HG02798 (cell line): ENCODE data around the gene SLC25A23.
"Not testable (repeated sequence)": the region's sequence is repeated elsewhere in the genome, so short reads cannot be mapped to it uniquely, and the experiment has no call there.

Source experiments
- ATAC-seq: cut with Tn5 transposase; IDR thresholded peaks from one replicate; pipeline ENCODE4 v1.9.1; 2021; ENCODE audit warnings: mild to moderate bottlenecking; ENCODE audit not compliant: unreplicated experiment, poor library complexity

The SLC25A23 gene

GRCh38 chr19:6458695-6459261, 814 bp downstream of the SLC25A23 start:
- no peak for ATAC-seq

GRCh38 chr19:6457958-6458694, 1.5 kb downstream of the SLC25A23 start:
- no peak for ATAC-seq

- no peak for ATAC-seq
These were observed 3.7 kb downstream of the SLC25A23 start for GRCh38 chr19:6455924-6456323.

- ATAC-seq, result no peak
These were observed 5.5 kb downstream of the SLC25A23 start for GRCh38 chr19:6453951-6454565.

GRCh38 chr19:6452899-6453298, 6.7 kb downstream of the SLC25A23 start:
- no peak for ATAC-seq

- ATAC-seq, result no peak
These were observed 7.4 kb downstream of the SLC25A23 start for GRCh38 chr19:6452223-6452614.

GRCh38 chr19:6451583-6452222, 7.9 kb downstream of the SLC25A23 start:
- no peak for ATAC-seq

- no peak for ATAC-seq
These were observed 9.4 kb downstream of the SLC25A23 start for GRCh38 chr19:6450166-6450565.

GRCh38 chr19:6448045-6448444, 11.5 kb downstream of the SLC25A23 start:
- ATAC-seq, result no peak

- no peak for ATAC-seq
These were observed 13.1 kb downstream of the SLC25A23 start for GRCh38 chr19:6446452-6446851.

GRCh38 chr19:6443986-6444385, 15.6 kb downstream of the SLC25A23 start:
- ATAC-seq, result no peak

GRCh38 chr19:6442087-6442688, 17.4 kb downstream of the SLC25A23 start:
- no peak for ATAC-seq

- ATAC-seq, result no peak
These were observed 18.7 kb downstream of the SLC25A23 start for GRCh38 chr19:6440905-6441304.

- no peak for ATAC-seq
These were observed 19.8 kb downstream of the SLC25A23 start for GRCh38 chr19:6439743-6440142.

- no peak for ATAC-seq
These were observed 25.9 kb downstream of the SLC25A23 start, which contains the start of gene SLC25A41 for GRCh38 chr19:6433663-6434062. Gene SLC25A41, minus strand, starts transcription at chr19:6433763. Its CDS starts 70 bp downstream, at chr19:6433693.

- ATAC-seq, result no peak
These were observed 26.4 kb downstream of the SLC25A23 start for GRCh38 chr19:6433165-6433564.

- no peak for ATAC-seq
These were observed 27.7 kb downstream of the SLC25A23 start for GRCh38 chr19:6431891-6432290.

- ATAC-seq, result no peak
These were observed 30.0 kb downstream of the SLC25A23 start for GRCh38 chr19:6429419-6430221.

- not testable (repeated sequence) for ATAC-seq
These were observed 30.7 kb downstream of the SLC25A23 start for GRCh38 chr19:6428692-6429418.
